ENCODE data around the gene RXRB.

The RXRB gene

DNA sequence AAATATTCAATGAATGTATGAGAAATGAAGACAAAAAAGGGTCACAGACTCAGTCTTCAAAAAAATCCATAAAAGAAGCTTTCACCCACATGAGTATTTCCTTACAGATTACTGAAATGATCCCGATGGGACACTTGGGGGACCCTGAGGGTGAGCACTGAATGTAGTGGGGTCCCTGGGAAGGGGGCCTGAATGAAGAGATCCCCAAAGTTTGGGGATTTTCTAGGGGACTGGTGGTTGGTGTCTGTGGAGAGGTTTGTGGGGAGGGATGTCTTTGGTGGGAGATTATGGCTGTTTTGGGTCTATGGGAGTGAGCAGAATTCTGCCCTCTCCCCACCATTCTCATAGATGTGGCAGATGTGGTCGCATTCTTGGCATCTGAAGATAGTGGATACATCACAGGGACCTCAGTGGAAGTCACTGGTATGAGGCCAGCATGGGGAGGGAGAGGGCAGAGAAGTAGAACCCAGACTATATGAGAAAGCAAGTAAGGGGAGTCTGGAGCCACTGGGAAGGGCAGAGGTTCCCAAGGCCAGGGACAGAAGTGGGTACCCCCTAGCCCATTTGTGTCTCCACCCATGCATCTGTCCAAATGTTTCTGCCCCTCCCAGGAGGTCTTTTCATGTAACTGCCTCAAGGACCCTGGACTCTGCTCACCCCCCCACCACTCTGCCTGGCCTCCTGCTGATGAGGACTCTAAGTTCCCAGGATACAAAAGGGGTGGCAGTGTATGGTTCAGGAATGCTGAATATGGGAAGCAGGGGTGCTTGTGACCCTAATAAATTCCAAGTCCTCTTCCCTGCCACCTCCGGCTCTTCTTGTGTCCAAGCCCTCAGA, 5.8 kb upstream of the RXRB start:
- no peak for TF ChIP-seq POLR2AphosphoS5 (IDR thresholded peaks at IDR 0.05; ENCODE audit: low read depth, low read length)
- no peak for TF ChIP-seq TAF1 (IDR thresholded peaks at IDR 0.05; ENCODE audit: low read depth, low read length)
- TF ChIP-seq POLR2A (IDR thresholded peaks at IDR 0.05; ENCODE audit: low read depth, low read length): no peak
- no peak for TF ChIP-seq PAX5 (IDR thresholded peaks at IDR 0.05; ENCODE audit: insufficient read depth, low read length, severe bottlenecking)
- TF ChIP-seq SPI1 (IDR thresholded peaks at IDR 0.05; ENCODE audit: low read depth, low read length): no peak
- no peak for TF ChIP-seq POU2F2 (IDR thresholded peaks at IDR 0.05; ENCODE audit: low read depth, low read length)
- no peak for FAIRE-seq

DNA sequence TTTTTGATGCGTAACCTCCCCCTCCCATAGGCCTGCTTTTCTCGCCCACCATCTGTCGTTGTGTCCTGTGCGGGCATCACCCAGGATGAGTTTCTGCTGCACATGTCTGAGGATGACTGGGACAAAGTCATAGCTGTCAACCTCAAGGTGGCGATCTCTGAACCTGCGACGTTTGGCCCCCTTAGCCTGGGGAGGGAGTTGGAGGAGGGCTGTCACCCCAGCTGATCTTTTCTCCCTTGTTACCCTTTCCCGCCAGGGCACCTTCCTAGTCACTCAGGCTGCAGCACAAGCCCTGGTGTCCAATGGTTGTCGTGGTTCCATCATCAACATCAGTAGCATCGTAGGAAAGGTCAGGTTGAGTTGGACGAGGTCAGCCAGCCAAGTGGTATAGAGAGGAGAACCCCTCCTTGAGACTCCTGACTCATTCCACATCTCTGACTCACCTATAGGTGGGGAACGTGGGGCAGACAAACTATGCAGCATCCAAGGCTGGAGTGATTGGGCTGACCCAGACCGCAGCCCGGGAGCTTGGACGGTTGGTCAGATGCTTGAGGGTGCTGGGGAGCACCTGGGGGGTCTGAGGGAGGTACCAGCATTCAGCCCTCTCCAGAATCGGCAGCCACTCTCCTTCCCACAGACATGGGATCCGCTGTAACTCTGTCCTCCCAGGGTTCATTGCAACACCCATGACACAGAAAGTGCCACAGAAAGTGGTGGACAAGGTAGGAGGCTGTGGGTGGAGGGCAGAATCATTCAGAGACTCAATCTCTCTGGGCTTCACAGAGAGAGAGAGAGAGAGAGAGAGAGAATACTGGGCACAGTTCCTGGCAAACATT, 4.9 kb upstream of the RXRB start:
- FAIRE-seq: peak; percentile 35
- TF ChIP-seq POU2F2 (IDR thresholded peaks at IDR 0.05; ENCODE audit: low read depth, low read length): no peak
- no peak for TF ChIP-seq SPI1 (IDR thresholded peaks at IDR 0.05; ENCODE audit: low read depth, low read length)
- no peak for TF ChIP-seq POLR2AphosphoS5 (IDR thresholded peaks at IDR 0.05; ENCODE audit: low read depth, low read length)
- TF ChIP-seq POLR2A (IDR thresholded peaks at IDR 0.05; ENCODE audit: low read depth, low read length): no peak
- DNase-seq (ENCODE audit: insufficient read length, low spot score): no peak

More for the DNA sequence above, 5.8 kb upstream of the RXRB start:
- no peak for DNase-seq (ENCODE audit: insufficient read length, low spot score)

DNA sequence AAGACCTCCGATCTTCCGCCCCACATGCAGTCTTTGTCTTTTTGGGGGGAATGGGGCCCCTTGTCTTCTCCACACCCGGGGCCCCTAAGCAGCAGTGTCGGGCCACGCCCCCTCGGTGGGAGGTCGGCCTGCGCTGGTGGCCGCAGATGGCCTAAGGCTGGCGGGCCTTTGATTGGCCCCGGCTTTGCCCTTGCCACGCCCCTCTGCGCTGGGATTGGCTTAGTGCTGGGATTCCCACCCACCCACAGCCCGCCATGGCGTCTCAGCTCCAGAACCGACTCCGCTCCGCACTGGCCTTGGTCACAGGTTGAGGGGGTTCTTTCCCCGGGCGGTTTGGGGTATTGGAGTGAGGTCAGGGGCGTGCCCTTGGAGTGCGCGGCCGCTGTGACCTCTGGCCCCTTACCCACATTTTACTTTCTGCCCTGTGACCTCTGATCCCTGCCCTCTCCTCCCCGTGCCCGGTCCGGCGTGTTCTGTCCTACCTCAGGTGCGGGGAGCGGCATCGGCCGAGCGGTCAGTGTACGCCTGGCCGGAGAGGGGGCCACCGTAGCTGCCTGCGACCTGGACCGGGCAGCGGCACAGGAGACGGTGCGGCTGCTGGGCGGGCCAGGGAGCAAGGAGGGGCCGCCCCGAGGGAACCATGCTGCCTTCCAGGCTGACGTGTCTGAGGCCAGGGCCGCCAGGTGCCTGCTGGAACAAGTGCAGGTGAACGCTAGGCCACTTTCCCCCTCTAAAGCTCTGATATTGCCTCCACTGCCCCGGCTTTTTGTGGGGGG, 4.1 kb upstream of the RXRB start, which contains the start of gene HSD17B8:
HSD17B8 (plus strand) TSS at position 241 of the 776 bp plus-strand sequence; CDS start at position 255, 14 bp downstream.
- peak; percentile 93 for FAIRE-seq
- DNase-seq (ENCODE audit: insufficient read length, low spot score): peak; percentile 93
- peak; percentile 67; the same call in 1 of the 2 replicates for TF ChIP-seq TAF1 (IDR thresholded peaks at IDR 0.05; ENCODE audit: low read depth, low read length)
- TF ChIP-seq POLR2A (IDR thresholded peaks at IDR 0.05; ENCODE audit: low read depth, low read length): peak; percentile 74
- TF ChIP-seq PAX5 (IDR thresholded peaks at IDR 0.05; ENCODE audit: insufficient read depth, low read length, severe bottlenecking): peak; percentile 15
- no peak for TF ChIP-seq POU2F2 (IDR thresholded peaks at IDR 0.05; ENCODE audit: low read depth, low read length)
- TF ChIP-seq POLR2AphosphoS5 (IDR thresholded peaks at IDR 0.05; ENCODE audit: low read depth, low read length): peak; percentile 73; the same call in 1 of the 2 replicates
- TF ChIP-seq SPI1 (IDR thresholded peaks at IDR 0.05; ENCODE audit: low read depth, low read length): no peak

DNA sequence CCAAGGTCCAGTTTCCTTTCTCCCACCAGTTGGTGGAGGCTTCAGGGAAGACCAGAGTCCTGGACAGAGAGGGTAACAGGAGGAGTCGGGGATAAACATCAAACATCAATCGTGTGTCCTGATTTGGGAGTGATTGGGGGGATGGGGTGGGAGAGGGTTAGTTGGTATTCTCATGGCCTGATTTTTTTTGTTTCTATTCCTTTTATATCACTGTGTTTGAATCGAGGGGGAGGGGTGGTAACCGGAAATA, 3.6 kb upstream of the RXRB start:
- DNase-seq (ENCODE audit: insufficient read length, low spot score) (no peak), FAIRE-seq (no peak)
- no peak for TF ChIP-seq POU2F2 (IDR thresholded peaks at IDR 0.05; ENCODE audit: low read depth, low read length)
- no peak for TF ChIP-seq SPI1 (IDR thresholded peaks at IDR 0.05; ENCODE audit: low read depth, low read length)
- TF ChIP-seq PAX5 (IDR thresholded peaks at IDR 0.05; ENCODE audit: insufficient read depth, low read length, severe bottlenecking): no peak
- TF ChIP-seq POLR2A (IDR thresholded peaks at IDR 0.05; ENCODE audit: low read depth, low read length): no peak
- no peak for TF ChIP-seq TAF1 (IDR thresholded peaks at IDR 0.05; ENCODE audit: low read depth, low read length)
- no peak for TF ChIP-seq POLR2AphosphoS5 (IDR thresholded peaks at IDR 0.05; ENCODE audit: low read depth, low read length)

DNA sequence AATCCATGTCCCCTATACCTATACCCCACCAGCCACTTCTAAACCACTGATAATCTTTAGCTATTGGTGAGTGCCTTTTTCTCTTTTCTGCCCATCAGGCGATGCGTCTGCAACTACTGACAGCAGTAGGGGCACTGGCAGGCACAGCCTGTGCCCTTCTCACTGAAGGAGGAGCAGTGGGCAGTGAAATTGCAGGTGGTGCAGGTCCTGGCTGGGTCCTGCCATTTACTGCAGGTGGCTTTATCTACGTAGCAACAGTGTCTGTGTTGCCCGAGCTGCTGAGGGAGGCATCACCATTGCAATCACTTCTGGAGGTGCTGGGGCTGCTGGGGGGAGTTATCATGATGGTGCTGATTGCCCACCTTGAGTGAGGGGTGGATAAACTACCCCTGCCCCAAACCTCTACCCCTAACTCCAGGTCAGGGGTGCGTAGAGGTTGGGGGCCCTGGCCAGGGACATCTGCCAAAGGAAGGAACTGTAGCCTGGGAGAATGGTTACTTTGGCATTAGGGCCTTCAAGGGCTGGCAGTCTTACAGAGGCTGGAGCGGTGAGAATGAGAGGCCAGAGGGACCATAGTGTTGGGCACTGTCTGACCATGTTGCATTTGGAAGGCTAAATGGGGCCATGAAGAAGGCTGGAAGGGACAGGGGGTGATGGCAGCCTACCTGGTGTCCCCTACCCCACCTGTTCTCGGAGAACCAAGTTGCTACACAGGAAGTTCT, 3.1 kb upstream of the RXRB start:
- DNase-seq (ENCODE audit: insufficient read length, low spot score) (no peak), FAIRE-seq (no peak)
- TF ChIP-seq TAF1 (IDR thresholded peaks at IDR 0.05; ENCODE audit: low read depth, low read length) (no peak), POU2F2 (IDR thresholded peaks at IDR 0.05; ENCODE audit: low read depth, low read length) (no peak), SPI1 (IDR thresholded peaks at IDR 0.05; ENCODE audit: low read depth, low read length) (no peak), PAX5 (IDR thresholded peaks at IDR 0.05; ENCODE audit: insufficient read depth, low read length, severe bottlenecking) (no peak), POLR2A (IDR thresholded peaks at IDR 0.05; ENCODE audit: low read depth, low read length) (no peak), POLR2AphosphoS5 (IDR thresholded peaks at IDR 0.05; ENCODE audit: low read depth, low read length) (no peak)

DNA sequence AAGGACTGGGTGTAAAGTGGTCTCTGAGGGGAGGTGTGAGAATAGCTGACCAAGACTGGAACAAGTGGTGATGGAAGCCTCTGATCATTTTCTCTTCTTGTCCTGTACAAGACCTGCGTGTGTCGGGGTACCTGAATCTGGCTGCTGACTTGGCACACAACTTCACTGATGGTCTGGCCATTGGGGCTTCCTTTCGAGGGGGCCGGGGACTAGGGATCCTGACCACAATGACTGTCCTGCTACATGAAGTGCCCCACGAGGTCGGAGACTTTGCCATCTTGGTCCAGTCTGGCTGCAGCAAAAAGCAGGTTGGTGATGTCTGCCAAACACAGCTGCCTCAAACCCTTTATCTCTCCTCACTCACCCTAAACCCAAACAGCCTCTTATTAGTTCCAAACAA, 2.3 kb upstream of the RXRB start:
- FAIRE-seq: no peak

DNA sequence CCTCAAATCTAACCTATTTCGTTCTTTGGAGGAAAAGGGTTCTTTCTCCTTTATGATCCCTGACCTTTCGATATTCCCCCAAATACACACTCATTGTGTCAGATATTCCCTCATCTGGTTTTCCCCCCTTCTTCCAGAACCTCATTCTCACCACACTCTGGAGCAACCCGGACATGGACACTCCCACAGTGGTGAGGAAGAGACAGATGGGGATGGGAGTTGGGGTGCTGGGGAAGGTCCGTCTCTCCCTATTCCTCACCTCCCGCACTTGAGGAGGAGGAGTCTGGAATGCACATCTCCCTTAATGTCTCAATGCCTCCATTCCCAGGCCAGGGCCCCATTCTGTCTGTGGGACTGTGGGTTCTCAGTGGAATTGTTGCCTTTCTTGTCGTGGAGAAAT, 1.5 kb upstream of the RXRB start:
- no peak for TF ChIP-seq PAX5 (IDR thresholded peaks at IDR 0.05; ENCODE audit: insufficient read depth, low read length, severe bottlenecking)
- DNase-seq (ENCODE audit: insufficient read length, low spot score) (no peak), FAIRE-seq (no peak)

More for the DNA sequence above, 2.3 kb upstream of the RXRB start:
- TF ChIP-seq TAF1 (IDR thresholded peaks at IDR 0.05; ENCODE audit: low read depth, low read length): no peak
- no peak for TF ChIP-seq PAX5 (IDR thresholded peaks at IDR 0.05; ENCODE audit: insufficient read depth, low read length, severe bottlenecking)
- no peak for TF ChIP-seq POU2F2 (IDR thresholded peaks at IDR 0.05; ENCODE audit: low read depth, low read length)
- TF ChIP-seq SPI1 (IDR thresholded peaks at IDR 0.05; ENCODE audit: low read depth, low read length): no peak
- TF ChIP-seq POLR2A (IDR thresholded peaks at IDR 0.05; ENCODE audit: low read depth, low read length): no peak
- no peak for TF ChIP-seq POLR2AphosphoS5 (IDR thresholded peaks at IDR 0.05; ENCODE audit: low read depth, low read length)
- no peak for DNase-seq (ENCODE audit: insufficient read length, low spot score)

DNA sequence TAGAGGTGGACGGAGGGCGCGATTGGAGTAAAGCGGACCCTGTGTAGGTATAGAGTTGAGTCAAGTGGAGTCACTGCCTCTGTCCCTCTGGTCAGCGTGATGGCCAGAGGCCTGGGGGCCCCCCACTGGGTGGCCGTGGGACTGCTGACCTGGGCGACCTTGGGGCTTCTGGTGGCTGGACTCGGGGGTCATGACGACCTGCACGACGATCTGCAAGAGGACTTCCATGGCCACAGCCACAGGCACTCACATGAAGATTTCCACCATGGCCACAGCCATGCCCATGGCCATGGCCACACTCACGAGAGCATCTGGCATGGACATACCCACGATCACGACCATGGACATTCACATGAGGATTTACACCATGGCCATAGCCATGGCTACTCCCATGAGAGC, 681 bp upstream of the RXRB start:
- FAIRE-seq (no peak), DNase-seq (ENCODE audit: insufficient read length, low spot score) (no peak)
- TF ChIP-seq SPI1 (IDR thresholded peaks at IDR 0.05; ENCODE audit: low read depth, low read length): no peak
- TF ChIP-seq POU2F2 (IDR thresholded peaks at IDR 0.05; ENCODE audit: low read depth, low read length): no peak
- no peak for TF ChIP-seq POLR2AphosphoS5 (IDR thresholded peaks at IDR 0.05; ENCODE audit: low read depth, low read length)
- no peak for TF ChIP-seq POLR2A (IDR thresholded peaks at IDR 0.05; ENCODE audit: low read depth, low read length)
- TF ChIP-seq TAF1 (IDR thresholded peaks at IDR 0.05; ENCODE audit: low read depth, low read length): no peak
- TF ChIP-seq PAX5 (IDR thresholded peaks at IDR 0.05; ENCODE audit: insufficient read depth, low read length, severe bottlenecking): no peak
